GM12878 (cell line): ENCODE data around the gene SCARF1.

Experiments used
- KDM1A ChIP-seq: fragments of 200-600 bp; sonication (generic); IDR thresholded peaks from 2 replicates; pipeline ENCODE4 v1.6.1; 2016; ENCODE audit warnings: borderline replicate concordance
- POLR2A ChIP-seq: IDR thresholded peaks from 2 replicates; pipeline ENCODE4 v1.6.1; 2011; ENCODE audit warnings: low read depth, mild to moderate bottlenecking, low read length
- POLR2AphosphoS2 ChIP-seq: IDR thresholded peaks from 2 replicates; pipeline ENCODE4 v1.6.1; 2011; ENCODE audit warnings: low read depth, mild to moderate bottlenecking, low read length, improper control_type of control experiment, moderate library complexity
- TF ChIP-seq, protein P1 (sequence below): IDR thresholded peaks from 2 replicates; pipeline ENCODE4 v1.6.1; 2011; ENCODE audit warnings: low read depth, mild to moderate bottlenecking, low read length, moderate library complexity, borderline replicate concordance; ENCODE audit errors: extremely low read depth

- TF ChIP-seq KDM1A = no peak
- no peak for TF ChIP-seq POLR2AphosphoS2
- TF ChIP-seq, protein P1, sequence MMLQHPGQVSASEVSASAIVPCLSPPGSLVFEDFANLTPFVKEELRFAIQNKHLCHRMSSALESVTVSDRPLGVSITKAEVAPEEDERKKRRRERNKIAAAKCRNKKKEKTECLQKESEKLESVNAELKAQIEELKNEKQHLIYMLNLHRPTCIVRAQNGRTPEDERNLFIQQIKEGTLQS = no peak
- no peak for TF ChIP-seq POLR2A
Measured at GRCh38 chr17:1604831-1605528, 40.6 kb downstream of the SCARF1 start.
